Measurements from ENCODE around the gene KIF1A.

The KIF1A gene

GRCh38 chr2:240785424-240786335, 34.3 kb downstream of the KIF1A start:
- Histone ChIP-seq H3K79me2 (ENCODE audit: insufficient read depth, low read length) (no peaks in the 10 kb centered on the region), H3K36me3 (ENCODE audit: insufficient read depth, low read length) (no peaks in the 10 kb centered on the region), H3K4me2 (ENCODE audit: low read depth, low read length, poor library complexity, severe bottlenecking) (no peak overlapping the region), H4K20me1 (ENCODE audit: insufficient read depth, low read length, poor library complexity, severe bottlenecking) (no peaks in the 10 kb centered on the region), H3K9ac (ENCODE audit: low read depth, low read length, poor library complexity, severe bottlenecking) (no peak overlapping the region), H3K27me3 (ENCODE audit: insufficient read depth, low read length, poor library complexity, severe bottlenecking) (no peaks in the 10 kb centered on the region), H3K9me3 (ENCODE audit: insufficient read depth, low read depth, low read length) (peaks cover 2% of the 10 kb centered on the region; the same call in 1 of the 2 replicates), H3K4me1 (ENCODE audit: insufficient read depth, low read length, poor library complexity, severe bottlenecking) (no peaks in the 10 kb centered on the region), H3F3A (ENCODE audit: low read depth) (no peaks in the 10 kb centered on the region), H2AFZ (ENCODE audit: low read length) (no peak overlapping the region), H3K4me3 (ENCODE audit: low read length, poor library complexity, severe bottlenecking) (no peak overlapping the region), H3K9me2 (replicated peaks; ENCODE audit: low read depth, low read length) (no peaks in the 10 kb centered on the region)
- TF ChIP-seq CTCF (conservative IDR thresholded peaks at IDR 0.05; ENCODE audit: low read length): no peak
- no peak for TF ChIP-seq EZH2phosphoT487 (IDR thresholded peaks at IDR 0.05; ENCODE audit: borderline replicate concordance)

GRCh38 chr2:240784629-240785423, 35.2 kb downstream of the KIF1A start:
- Histone ChIP-seq H3K79me2 (ENCODE audit: insufficient read depth, low read length) (no peaks in the 10 kb centered on the region), H3K4me3 (ENCODE audit: low read length, poor library complexity, severe bottlenecking) (no peak overlapping the region), H3K36me3 (ENCODE audit: insufficient read depth, low read length) (no peaks in the 10 kb centered on the region), H3K4me1 (ENCODE audit: insufficient read depth, low read length, poor library complexity, severe bottlenecking) (no peaks in the 10 kb centered on the region), H3K9me3 (ENCODE audit: insufficient read depth, low read depth, low read length) (peaks cover 2% of the 10 kb centered on the region; the same call in 1 of the 2 replicates), H3F3A (ENCODE audit: low read depth) (no peaks in the 10 kb centered on the region), H2AFZ (ENCODE audit: low read length) (no peak overlapping the region), H3K9ac (ENCODE audit: low read depth, low read length, poor library complexity, severe bottlenecking) (no peak overlapping the region), H3K27me3 (ENCODE audit: insufficient read depth, low read length, poor library complexity, severe bottlenecking) (no peaks in the 10 kb centered on the region), H3K9me2 (replicated peaks; ENCODE audit: low read depth, low read length) (no peaks in the 10 kb centered on the region), H3K4me2 (ENCODE audit: low read depth, low read length, poor library complexity, severe bottlenecking) (no peak overlapping the region), H4K20me1 (ENCODE audit: insufficient read depth, low read length, poor library complexity, severe bottlenecking) (no peaks in the 10 kb centered on the region)
- TF ChIP-seq EZH2phosphoT487 (IDR thresholded peaks at IDR 0.05; ENCODE audit: borderline replicate concordance) (no peak), CTCF (conservative IDR thresholded peaks at IDR 0.05; ENCODE audit: low read length) (no peak)

GRCh38 chr2:240783819-240784621, 36.0 kb downstream of the KIF1A start:
- Histone ChIP-seq H3K9me2 (replicated peaks; ENCODE audit: low read depth, low read length) (no peaks in the 10 kb centered on the region), H3K36me3 (ENCODE audit: insufficient read depth, low read length) (no peaks in the 10 kb centered on the region), H4K20me1 (ENCODE audit: insufficient read depth, low read length, poor library complexity, severe bottlenecking) (no peaks in the 10 kb centered on the region), H3K4me3 (ENCODE audit: low read length, poor library complexity, severe bottlenecking) (no peak overlapping the region), H3K9me3 (ENCODE audit: insufficient read depth, low read depth, low read length) (peaks cover 2% of the 10 kb centered on the region; the same call in 1 of the 2 replicates), H3K4me1 (ENCODE audit: insufficient read depth, low read length, poor library complexity, severe bottlenecking) (no peaks in the 10 kb centered on the region), H3K4me2 (ENCODE audit: low read depth, low read length, poor library complexity, severe bottlenecking) (no peak overlapping the region), H3K79me2 (ENCODE audit: insufficient read depth, low read length) (no peaks in the 10 kb centered on the region), H3K27me3 (ENCODE audit: insufficient read depth, low read length, poor library complexity, severe bottlenecking) (no peaks in the 10 kb centered on the region), H3K9ac (ENCODE audit: low read depth, low read length, poor library complexity, severe bottlenecking) (no peak overlapping the region), H3F3A (ENCODE audit: low read depth) (no peaks in the 10 kb centered on the region), H2AFZ (ENCODE audit: low read length) (no peak overlapping the region)
- no peak for TF ChIP-seq CTCF (conservative IDR thresholded peaks at IDR 0.05; ENCODE audit: low read length)
